ENCODE measurements around the gene FYN.
"Not testable (repeated sequence)": the region's sequence is repeated elsewhere in the genome, so short reads cannot be mapped to it uniquely, and the experiment has no call there.

DNA sequence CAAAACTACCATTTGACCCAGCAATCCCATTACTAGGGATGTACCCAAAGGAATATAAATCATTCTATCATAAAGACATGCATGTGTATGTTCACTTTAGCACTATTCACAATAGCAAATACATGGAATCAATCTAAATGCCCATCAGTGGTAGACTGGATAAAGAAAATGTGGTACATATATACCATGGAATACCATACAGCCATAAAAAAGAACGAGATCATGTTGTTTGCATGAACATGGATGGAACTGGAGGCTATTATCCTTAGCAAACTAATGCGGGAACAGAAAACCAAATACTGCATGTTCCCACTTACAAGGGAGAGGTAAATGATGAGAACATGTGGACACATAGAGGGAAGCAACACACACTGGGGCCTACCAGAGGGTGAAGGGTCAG is 13.5 kb upstream of the FYN start:
- TF ChIP-seq POLR2A (IDR thresholded peaks at IDR 0.05), result not testable (repeated sequence)
- TF ChIP-seq, protein P1, sequence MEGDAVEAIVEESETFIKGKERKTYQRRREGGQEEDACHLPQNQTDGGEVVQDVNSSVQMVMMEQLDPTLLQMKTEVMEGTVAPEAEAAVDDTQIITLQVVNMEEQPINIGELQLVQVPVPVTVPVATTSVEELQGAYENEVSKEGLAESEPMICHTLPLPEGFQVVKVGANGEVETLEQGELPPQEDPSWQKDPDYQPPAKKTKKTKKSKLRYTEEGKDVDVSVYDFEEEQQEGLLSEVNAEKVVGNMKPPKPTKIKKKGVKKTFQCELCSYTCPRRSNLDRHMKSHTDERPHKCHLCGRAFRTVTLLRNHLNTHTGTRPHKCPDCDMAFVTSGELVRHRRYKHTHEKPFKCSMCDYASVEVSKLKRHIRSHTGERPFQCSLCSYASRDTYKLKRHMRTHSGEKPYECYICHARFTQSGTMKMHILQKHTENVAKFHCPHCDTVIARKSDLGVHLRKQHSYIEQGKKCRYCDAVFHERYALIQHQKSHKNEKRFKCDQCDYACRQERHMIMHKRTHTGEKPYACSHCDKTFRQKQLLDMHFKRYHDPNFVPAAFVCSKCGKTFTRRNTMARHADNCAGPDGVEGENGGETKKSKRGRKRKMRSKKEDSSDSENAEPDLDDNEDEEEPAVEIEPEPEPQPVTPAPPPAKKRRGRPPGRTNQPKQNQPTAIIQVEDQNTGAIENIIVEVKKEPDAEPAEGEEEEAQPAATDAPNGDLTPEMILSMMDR (IDR thresholded peaks at IDR 0.05), result not testable (repeated sequence)
